Muscle layer of colon (tissue), 2 donors: ENCODE data around the gene RHOA.
"Not testable (repeated sequence)": the region's sequence is repeated elsewhere in the genome, so short reads cannot be mapped to it uniquely, and the experiment has no call there.

Experiments used
- H3K27ac ChIP-seq: one replicate; pipeline ENCODE4 v1.7.0; 2013; ENCODE audit warnings: low read depth, mild to moderate bottlenecking, low read length, moderate library complexity
- H3K27me3 ChIP-seq, 2 donors: one replicate each; pipeline ENCODE4 v1.7.0; 2013; ENCODE audit warnings: low read length in 2 of 2, mild to moderate bottlenecking in 2 of 2; ENCODE audit not compliant: insufficient read depth in 2 of 2, control insufficient read depth in 1 of 2
- H3K36me3 ChIP-seq: one replicate; pipeline ENCODE4 v1.7.0; 2013; ENCODE audit warnings: mild to moderate bottlenecking, low read length; ENCODE audit not compliant: insufficient read depth
- H3K4me1 ChIP-seq: one replicate; pipeline ENCODE4 v1.7.0; 2013; ENCODE audit warnings: mild to moderate bottlenecking, low read length; ENCODE audit not compliant: insufficient read depth
- H3K4me3 ChIP-seq, 2 donors: one replicate each; pipeline ENCODE4 v1.7.0; 2013; ENCODE audit warnings: low read length in 2 of 2, low read depth in 1 of 2, mild to moderate bottlenecking in 1 of 2, moderate library complexity in 1 of 2
- H3K9ac ChIP-seq: one replicate; pipeline ENCODE4 v1.7.0; 2013; ENCODE audit warnings: low read length
- H3K9me3 ChIP-seq: one replicate; pipeline ENCODE4 v1.7.0; 2013; ENCODE audit warnings: mild to moderate bottlenecking, low read length
- donor health status: abdominal sarcoma.
- donor health status: Adenocarcinoma of cecum.

RHOA gene

GRCh38 chr3:49410846-49411534 is 786 bp downstream of the RHOA start:
- H3K27ac ChIP-seq = peak overlapping the region; percentile 79
- peaks cover 13% of the 10 kb centered on the region for H3K36me3 ChIP-seq
- no peaks in the 10 kb centered on the region for H3K27me3 ChIP-seq
- H3K9ac ChIP-seq = peak overlapping the region; percentile 83
- peak overlapping the region; percentile 80 for H3K4me3 ChIP-seq
- H3K9me3 ChIP-seq = no peaks in the 10 kb centered on the region
- H3K4me1 ChIP-seq = peaks cover 46% of the 10 kb centered on the region

- Histone ChIP-seq H3K27ac (peak overlapping the region; percentile 35), H3K4me1 (peaks cover 53% of the 10 kb centered on the region), H3K27me3 (no peaks in the 10 kb centered on the region), H3K36me3 (peaks cover 6% of the 10 kb centered on the region), H3K9ac (peak overlapping the region; percentile 83), H3K4me3 (peak overlapping the region; percentile 80), H3K9me3 (no peaks in the 10 kb centered on the region)
Measured at GRCh38 chr3:49410066-49410845, 1.5 kb downstream of the RHOA start.

- Histone ChIP-seq H3K36me3 (no peaks in the 10 kb centered on the region), H3K27ac (peak overlapping the region; percentile 0), H3K9me3 (no peaks in the 10 kb centered on the region), H3K27me3 (no peaks in the 10 kb centered on the region), H3K4me1 (peaks cover 43% of the 10 kb centered on the region), H3K4me3 (no peak overlapping the region), H3K9ac (no peak overlapping the region)
Measured at GRCh38 chr3:49406571-49407565, 4.9 kb downstream of the RHOA start.

GRCh38 chr3:49405570-49405969 is 6.2 kb downstream of the RHOA start:
- H3K4me1 ChIP-seq = peaks cover 53% of the 10 kb centered on the region
- H3K27ac ChIP-seq, H3K9me3 ChIP-seq, H3K27me3 ChIP-seq, H3K9ac ChIP-seq, H3K36me3 ChIP-seq: not testable (repeated sequence)
- H3K4me3 ChIP-seq = peak overlapping the region in 1 of 2 donors; percentile 11

- Histone ChIP-seq H3K4me1 (peaks cover 39% of the 10 kb centered on the region), H3K27ac (no peak overlapping the region), H3K9me3 (no peaks in the 10 kb centered on the region), H3K4me3 (no peak overlapping the region), H3K27me3 (no peaks in the 10 kb centered on the region), H3K9ac (no peak overlapping the region), H3K36me3 (no peaks in the 10 kb centered on the region)
Measured at GRCh38 chr3:49403891-49404290, 7.9 kb downstream of the RHOA start.

GRCh38 chr3:49401766-49402165 is 10.0 kb downstream of the RHOA start:
- H3K27me3 ChIP-seq = no peaks in the 10 kb centered on the region
- H3K9me3 ChIP-seq = no peaks in the 10 kb centered on the region
- H3K4me3 ChIP-seq = no peak overlapping the region
- peaks cover 41% of the 10 kb centered on the region for H3K4me1 ChIP-seq
- H3K36me3 ChIP-seq = peaks cover under 1% of the 10 kb centered on the region
- H3K9ac ChIP-seq = no peak overlapping the region
- H3K27ac ChIP-seq = peak overlapping the region; percentile 13

- H3K4me1 ChIP-seq = peaks cover 26% of the 10 kb centered on the region
Measured at GRCh38 chr3:49399461-49399860, 12.3 kb downstream of the RHOA start.

GRCh38 chr3:49397470-49397869 is 14.3 kb downstream of the RHOA start:
- Histone ChIP-seq H3K9ac (no peak overlapping the region), H3K4me1 (peaks cover 26% of the 10 kb centered on the region), H3K9me3 (no peaks in the 10 kb centered on the region), H3K36me3 (peaks cover 5% of the 10 kb centered on the region), H3K4me3 (no peak overlapping the region), H3K27ac (no peak overlapping the region), H3K27me3 (no peaks in the 10 kb centered on the region)

More at GRCh38 chr3:49399461-49399860, 12.3 kb downstream of the RHOA start:
- Histone ChIP-seq H3K27me3 (no peaks in the 10 kb centered on the region), H3K36me3 (peaks cover 5% of the 10 kb centered on the region), H3K9ac (no peak overlapping the region), H3K27ac (no peak overlapping the region), H3K9me3 (no peaks in the 10 kb centered on the region), H3K4me3 (no peak overlapping the region)

GRCh38 chr3:49391310-49391709 is 20.5 kb downstream of the RHOA start:
- H3K4me3 ChIP-seq, H3K36me3 ChIP-seq, H3K9me3 ChIP-seq: not testable (repeated sequence)

GRCh38 chr3:49389297-49389696 is 22.5 kb downstream of the RHOA start:
- Histone ChIP-seq H3K4me1 (peaks cover 14% of the 10 kb centered on the region), H3K27ac (no peak overlapping the region), H3K4me3 (no peak overlapping the region), H3K27me3 (no peaks in the 10 kb centered on the region), H3K9ac (no peak overlapping the region), H3K9me3 (no peaks in the 10 kb centered on the region), H3K36me3 (no peaks in the 10 kb centered on the region)

More at GRCh38 chr3:49391310-49391709, 20.5 kb downstream of the RHOA start:
- H3K27ac ChIP-seq, H3K9ac ChIP-seq, H3K4me1 ChIP-seq, H3K27me3 ChIP-seq: not testable (repeated sequence)

GRCh38 chr3:49388289-49388820 is 23.4 kb downstream of the RHOA start:
- Histone ChIP-seq H3K9me3 (no peaks in the 10 kb centered on the region), H3K4me3 (no peak overlapping the region), H3K27me3 (no peaks in the 10 kb centered on the region), H3K9ac (no peak overlapping the region), H3K4me1 (peaks cover 20% of the 10 kb centered on the region), H3K27ac (no peak overlapping the region), H3K36me3 (no peaks in the 10 kb centered on the region)
